ENCODE measurements around the gene RPL5.

GRCh38 chr1:92791487-92792066 lies 40.3 kb upstream of the RPL5 start:
- TF ChIP-seq, protein P1, sequence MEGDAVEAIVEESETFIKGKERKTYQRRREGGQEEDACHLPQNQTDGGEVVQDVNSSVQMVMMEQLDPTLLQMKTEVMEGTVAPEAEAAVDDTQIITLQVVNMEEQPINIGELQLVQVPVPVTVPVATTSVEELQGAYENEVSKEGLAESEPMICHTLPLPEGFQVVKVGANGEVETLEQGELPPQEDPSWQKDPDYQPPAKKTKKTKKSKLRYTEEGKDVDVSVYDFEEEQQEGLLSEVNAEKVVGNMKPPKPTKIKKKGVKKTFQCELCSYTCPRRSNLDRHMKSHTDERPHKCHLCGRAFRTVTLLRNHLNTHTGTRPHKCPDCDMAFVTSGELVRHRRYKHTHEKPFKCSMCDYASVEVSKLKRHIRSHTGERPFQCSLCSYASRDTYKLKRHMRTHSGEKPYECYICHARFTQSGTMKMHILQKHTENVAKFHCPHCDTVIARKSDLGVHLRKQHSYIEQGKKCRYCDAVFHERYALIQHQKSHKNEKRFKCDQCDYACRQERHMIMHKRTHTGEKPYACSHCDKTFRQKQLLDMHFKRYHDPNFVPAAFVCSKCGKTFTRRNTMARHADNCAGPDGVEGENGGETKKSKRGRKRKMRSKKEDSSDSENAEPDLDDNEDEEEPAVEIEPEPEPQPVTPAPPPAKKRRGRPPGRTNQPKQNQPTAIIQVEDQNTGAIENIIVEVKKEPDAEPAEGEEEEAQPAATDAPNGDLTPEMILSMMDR (IDR thresholded peaks at IDR 0.05 in 8 of 11, conservative IDR thresholded peaks at IDR 0.05 in 3 of 11): no peak
- TF ChIP-seq POLR2AphosphoS5 (IDR thresholded peaks at IDR 0.05) (no peak), POLR2A (IDR thresholded peaks at IDR 0.05) (no peak)

All from spleen (tissue), 7 donors.